Measurements from ENCODE around the gene HDAC10. TPM values are rescaled to one million over a fixed set of nuclear protein-coding genes. Genes with fewer than 3 reads are reported as not detected.

HDAC10 gene
- total RNA-seq, 1 experiment from 2014 or later = 45.0 TPM

DNA sequence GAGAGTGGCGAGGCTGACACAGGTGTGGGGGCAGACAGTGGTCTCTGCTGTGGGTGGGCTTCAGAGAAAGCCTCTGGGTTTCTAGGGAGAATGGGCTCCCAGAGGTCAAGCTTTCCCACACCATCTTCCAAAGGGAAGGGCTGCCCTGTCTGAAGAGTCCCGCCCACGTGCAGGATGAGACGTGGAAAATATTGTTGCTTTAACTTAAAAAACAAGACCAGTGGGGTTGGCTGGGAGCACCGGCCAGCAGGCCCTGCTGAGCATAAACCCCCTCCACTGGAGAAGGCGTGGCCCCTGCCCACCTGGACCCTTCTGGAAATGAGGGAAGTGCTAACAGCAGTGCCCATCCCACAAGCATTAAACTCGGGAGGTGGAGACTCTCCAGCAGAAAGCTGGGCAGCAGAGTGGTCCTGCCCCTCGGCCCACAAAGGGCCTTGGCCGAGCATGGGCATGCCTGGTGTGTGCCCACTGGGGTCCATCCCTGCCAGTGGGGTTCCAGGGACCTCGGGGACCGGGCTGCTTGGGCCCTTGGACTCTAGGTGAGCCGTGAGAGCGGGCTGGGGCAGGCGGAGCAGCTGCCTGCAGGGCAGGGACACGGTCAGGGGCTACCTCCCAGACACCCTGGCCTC is 34.9 kb downstream of the HDAC10 start:
- no peaks in the 10 kb centered on the region for H3K23me2 ChIP-seq (ENCODE audit: insufficient read length, low read depth, low read length, poor library complexity, severe bottlenecking)
- Mint-ChIP-seq H3K27me3 (ENCODE audit: low read depth) (no peaks in the 10 kb centered on the region), H3K4me3 (no peak overlapping the region), H3K27ac (no peak overlapping the region; a peak in 1 of 7 replicates), H3K36me3 (ENCODE audit: insufficient read depth in 1 of 3, low read depth in 3 of 3) (peaks cover 31 to 80% (median 75%) of the 10 kb centered on the region in 3 experiments), H3K9me3 (peaks cover 0 to 8% of the 10 kb centered on the region in 2 experiments; a peak in 1 of 5 replicates), H3K4me1 (peaks cover 5 to 9% of the 10 kb centered on the region in 2 experiments)
- H4K91ac ChIP-seq (ENCODE audit: insufficient read length, low read depth, low read length) = no peak overlapping the region
- no peak overlapping the region for H3K27ac ChIP-seq (ENCODE audit: insufficient read length, low read depth, low read length)
- H3K9ac ChIP-seq (ENCODE audit: extremely low read depth, insufficient read length, low read length) = no peak overlapping the region
- H2BK5ac ChIP-seq (ENCODE audit: insufficient read length, low read length) = no peak overlapping the region
- H2AK5ac ChIP-seq (ENCODE audit: insufficient read length, low read length) = no peak overlapping the region
- no peak overlapping the region for H3K18ac ChIP-seq (ENCODE audit: insufficient read length, low read depth, low read length)
- no peak overlapping the region for H2BK120ac ChIP-seq (ENCODE audit: low read depth, low read length, poor library complexity, severe bottlenecking)
- H3K79me2 ChIP-seq (ENCODE audit: insufficient read depth, low read length) = peaks cover 3% of the 10 kb centered on the region; the same call in 1 of the 2 replicates
- no peak overlapping the region for H2BK15ac ChIP-seq (ENCODE audit: low read depth, low read length)
- no peak overlapping the region for H2AFZ ChIP-seq (ENCODE audit: low read length)
- no peak overlapping the region for H2BK20ac ChIP-seq (ENCODE audit: low read depth, low read length, poor library complexity, severe bottlenecking)
- WGBS (ENCODE audit: extremely low coverage, insufficient read length, low lambda C conversion rate) = no CpG with 5 or more reads among the region's 15 CpGs
- H3T11ph ChIP-seq (ENCODE audit: low read length) = no peak overlapping the region
- H3K4me1 ChIP-seq (ENCODE audit: insufficient read depth, low read length) = no peaks in the 10 kb centered on the region
- TF ChIP-seq, protein P1, sequence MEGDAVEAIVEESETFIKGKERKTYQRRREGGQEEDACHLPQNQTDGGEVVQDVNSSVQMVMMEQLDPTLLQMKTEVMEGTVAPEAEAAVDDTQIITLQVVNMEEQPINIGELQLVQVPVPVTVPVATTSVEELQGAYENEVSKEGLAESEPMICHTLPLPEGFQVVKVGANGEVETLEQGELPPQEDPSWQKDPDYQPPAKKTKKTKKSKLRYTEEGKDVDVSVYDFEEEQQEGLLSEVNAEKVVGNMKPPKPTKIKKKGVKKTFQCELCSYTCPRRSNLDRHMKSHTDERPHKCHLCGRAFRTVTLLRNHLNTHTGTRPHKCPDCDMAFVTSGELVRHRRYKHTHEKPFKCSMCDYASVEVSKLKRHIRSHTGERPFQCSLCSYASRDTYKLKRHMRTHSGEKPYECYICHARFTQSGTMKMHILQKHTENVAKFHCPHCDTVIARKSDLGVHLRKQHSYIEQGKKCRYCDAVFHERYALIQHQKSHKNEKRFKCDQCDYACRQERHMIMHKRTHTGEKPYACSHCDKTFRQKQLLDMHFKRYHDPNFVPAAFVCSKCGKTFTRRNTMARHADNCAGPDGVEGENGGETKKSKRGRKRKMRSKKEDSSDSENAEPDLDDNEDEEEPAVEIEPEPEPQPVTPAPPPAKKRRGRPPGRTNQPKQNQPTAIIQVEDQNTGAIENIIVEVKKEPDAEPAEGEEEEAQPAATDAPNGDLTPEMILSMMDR (conservative IDR thresholded peaks at IDR 0.05) = no peak
- H3K4ac ChIP-seq (ENCODE audit: low read depth, low read length) = no peak overlapping the region
- H3K23ac ChIP-seq (ENCODE audit: insufficient read length, low read depth, low read length) = no peak overlapping the region
- H3K27me3 ChIP-seq (ENCODE audit: insufficient read depth, low read length) = no peaks in the 10 kb centered on the region
- H3K14ac ChIP-seq (ENCODE audit: insufficient read depth, low read length) = no peak overlapping the region
- H4K8ac ChIP-seq (replicated peaks; ENCODE audit: insufficient read length, low read depth, low read length) = no peak overlapping the region
- no peaks in the 10 kb centered on the region for H3K9me3 ChIP-seq (ENCODE audit: control insufficient read depth, low read depth, low read length)
- H3K79me1 ChIP-seq (ENCODE audit: insufficient read depth, low read depth, low read length, poor library complexity, severe bottlenecking) = no peaks in the 10 kb centered on the region
- peaks cover 3% of the 10 kb centered on the region for H4K20me1 ChIP-seq (ENCODE audit: control insufficient read depth, insufficient read depth, insufficient read length)
- no peak for DNase-seq
- H3K4me2 ChIP-seq (ENCODE audit: insufficient read depth, insufficient read length, low read length) = no peak overlapping the region
- no peak overlapping the region for H2BK12ac ChIP-seq (ENCODE audit: insufficient read length, low read depth, low read length)
- no peak overlapping the region for H3K56ac ChIP-seq (ENCODE audit: insufficient read length, low read depth, low read length)
- H4K5ac ChIP-seq (ENCODE audit: insufficient read length, low read depth, low read length) = no peak overlapping the region

Data from H9 (cell line).